ENCODE data around the gene ADAMTS13.

- no peak for TF ChIP-seq CTCF (IDR thresholded peaks at IDR 0.05)
- no peak for TF ChIP-seq FOXK1 (CRISPR knock-in tag; IDR thresholded peaks at IDR 0.05)
These were observed 38.7 kb upstream of the ADAMTS13 start for GRCh38 chr9:133383438-133383837.
